GM21367 (cell line): ENCODE results near the gene MYBPC1.

Experiments used
- ATAC-seq: cut with Tn5 transposase; IDR thresholded peaks from one replicate; pipeline ENCODE4 v1.9.1; 2021; ENCODE audit not compliant: unreplicated experiment

The MYBPC1 gene

DNA sequence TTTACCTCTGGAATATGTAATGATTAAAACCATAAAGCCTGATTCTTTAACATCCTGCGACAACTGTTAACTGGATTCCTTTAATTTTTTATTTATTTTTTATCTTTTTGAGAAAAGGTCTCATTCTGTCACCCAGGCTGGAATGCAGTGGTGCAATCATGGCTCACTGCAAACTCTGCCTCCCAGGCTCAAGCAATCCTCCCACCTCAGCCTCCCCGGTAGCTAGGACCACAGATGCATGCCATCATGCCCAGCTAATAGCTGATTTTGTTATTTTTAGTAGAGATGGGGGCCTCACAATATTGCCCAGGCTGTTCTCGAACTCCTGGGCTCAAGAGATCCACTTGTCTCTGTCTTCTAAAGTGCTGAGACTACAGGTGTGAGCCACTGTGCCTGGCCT, 3.7 kb downstream of the MYBPC1 start:
- ATAC-seq: no peak

GRCh38 chr12:101599311-101599710, 4.5 kb downstream of the MYBPC1 start:
- ATAC-seq: no peak

DNA sequence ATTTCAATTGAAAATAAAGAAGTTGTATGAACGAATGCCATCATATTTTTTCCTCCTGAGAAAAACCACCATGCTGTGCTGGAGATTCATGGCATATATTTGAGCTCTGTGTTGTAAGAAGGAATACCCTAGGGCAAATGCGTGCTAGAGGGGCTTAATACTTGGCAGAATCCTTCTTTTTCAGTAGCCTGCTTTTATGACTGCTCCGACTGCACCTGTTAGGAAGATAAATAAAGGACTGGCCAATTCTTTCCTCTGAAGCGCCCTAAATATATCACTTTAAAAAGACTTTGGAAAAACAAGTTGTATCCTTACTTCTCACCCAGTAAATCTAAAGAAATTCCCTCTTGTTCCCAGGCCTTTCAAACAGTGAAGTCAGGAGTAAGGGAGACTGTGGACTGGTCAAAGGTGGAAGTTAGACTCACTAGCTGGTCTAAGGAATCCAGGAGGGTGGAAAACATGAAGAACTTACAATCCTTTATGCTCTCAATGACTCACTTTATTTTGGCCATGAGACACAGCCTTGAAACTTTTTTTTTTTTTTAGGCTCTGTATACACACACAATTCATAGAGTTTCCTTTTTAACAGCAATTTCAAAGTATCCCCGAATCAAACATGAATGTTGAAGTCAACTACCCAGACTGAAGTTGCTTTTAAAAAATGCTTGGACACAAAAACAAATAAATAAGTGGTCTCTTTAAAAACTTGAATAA, 5.2 kb downstream of the MYBPC1 start:
- no peak for ATAC-seq

DNA sequence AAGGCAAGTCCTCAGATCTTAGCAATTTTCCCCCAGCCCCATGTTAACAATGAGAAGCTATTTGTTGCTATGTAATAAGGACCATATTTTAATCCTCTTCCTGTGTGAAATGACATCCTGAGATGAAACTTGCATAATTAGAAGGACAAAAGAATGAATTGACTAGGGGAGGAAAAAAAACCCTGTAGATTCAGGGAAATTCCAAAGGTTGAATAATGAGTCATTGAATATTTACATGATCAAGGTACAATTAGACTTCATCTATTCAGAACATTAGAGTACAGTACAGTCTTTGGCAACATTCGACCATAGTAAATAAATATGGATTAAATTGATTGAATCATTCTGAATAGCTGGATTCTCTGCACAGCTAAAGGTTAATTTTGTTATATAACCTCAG, 9.4 kb downstream of the MYBPC1 start:
- ATAC-seq: no peak

DNA sequence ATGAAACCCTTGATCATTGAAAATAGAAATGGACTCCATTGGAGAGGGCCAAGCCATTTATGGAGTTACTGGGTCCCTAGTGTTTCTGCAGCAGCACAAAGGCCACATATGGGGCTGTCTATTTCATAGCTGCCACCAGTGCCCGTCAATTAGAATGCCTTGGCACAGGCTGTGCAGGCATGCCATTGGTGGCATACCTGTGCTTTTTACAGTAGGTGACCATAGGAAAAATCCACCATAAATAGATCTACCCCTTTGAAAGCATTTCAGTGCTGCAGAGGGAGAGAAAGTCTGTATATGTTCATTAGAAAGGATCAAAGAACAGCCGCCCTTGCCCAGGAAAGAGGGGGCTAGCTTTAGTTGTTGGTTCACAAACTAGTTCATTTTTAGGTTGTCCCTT, 13.1 kb downstream of the MYBPC1 start:
- ATAC-seq: no peak

GRCh38 chr12:101608301-101609133, 13.7 kb downstream of the MYBPC1 start:
- no peak for ATAC-seq

DNA sequence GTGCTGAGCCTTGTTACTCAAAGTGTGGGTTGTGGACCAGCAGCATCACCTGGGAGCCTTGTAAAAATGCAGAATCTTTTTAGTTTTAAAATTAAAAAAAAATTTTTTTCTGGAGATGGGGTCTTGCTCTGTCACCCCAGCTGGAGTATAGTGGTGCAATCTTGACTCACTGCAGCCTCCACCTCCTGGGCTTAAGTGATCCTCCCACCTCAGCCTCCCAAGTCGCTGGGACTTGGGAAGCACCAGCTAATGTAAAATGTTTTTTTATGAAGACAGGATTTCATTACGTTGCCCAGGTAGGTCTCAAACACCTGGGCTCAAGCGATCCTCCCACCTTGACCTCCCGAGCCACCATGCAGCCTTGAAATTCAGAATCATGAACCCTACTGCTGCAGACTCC, 14.4 kb downstream of the MYBPC1 start:
- ATAC-seq: no peak

- no peak for ATAC-seq
Observed at GRCh38 chr12:101612160-101612916, 17.6 kb downstream of the MYBPC1 start.

DNA sequence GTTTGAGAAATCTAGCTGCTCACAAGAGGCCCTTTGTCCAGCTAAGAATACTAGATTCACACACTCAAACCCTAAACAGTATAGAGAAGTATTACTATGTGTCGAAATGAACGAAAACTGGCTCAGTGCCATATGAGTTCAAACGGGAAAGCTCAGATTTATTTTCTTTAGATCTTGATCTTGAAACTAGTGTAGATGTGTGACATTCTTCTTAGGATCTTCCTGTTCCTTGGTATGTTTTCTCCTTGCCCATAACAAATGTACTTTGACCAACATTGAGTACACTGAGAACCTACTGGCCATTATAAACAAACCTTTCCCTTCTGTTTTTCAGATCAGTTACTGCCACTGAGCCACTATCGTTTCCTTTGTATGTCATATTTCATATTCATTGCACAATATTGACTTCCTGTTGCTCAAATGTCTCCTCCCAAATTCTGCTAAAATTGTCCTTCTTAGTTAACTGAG, 21.3 kb downstream of the MYBPC1 start:
- no peak for ATAC-seq

GRCh38 chr12:101619026-101619786, 24.4 kb downstream of the MYBPC1 start:
- ATAC-seq: no peak

GRCh38 chr12:101619858-101620761, 25.3 kb downstream of the MYBPC1 start:
- ATAC-seq: no peak

GRCh38 chr12:101620762-101621133, 26.0 kb downstream of the MYBPC1 start:
- ATAC-seq: no peak

- no peak for ATAC-seq
Observed at GRCh38 chr12:101628676-101629075, 33.9 kb downstream of the MYBPC1 start.

GRCh38 chr12:101634724-101635123, 40.0 kb downstream of the MYBPC1 start:
- ATAC-seq: peak; percentile 96

DNA sequence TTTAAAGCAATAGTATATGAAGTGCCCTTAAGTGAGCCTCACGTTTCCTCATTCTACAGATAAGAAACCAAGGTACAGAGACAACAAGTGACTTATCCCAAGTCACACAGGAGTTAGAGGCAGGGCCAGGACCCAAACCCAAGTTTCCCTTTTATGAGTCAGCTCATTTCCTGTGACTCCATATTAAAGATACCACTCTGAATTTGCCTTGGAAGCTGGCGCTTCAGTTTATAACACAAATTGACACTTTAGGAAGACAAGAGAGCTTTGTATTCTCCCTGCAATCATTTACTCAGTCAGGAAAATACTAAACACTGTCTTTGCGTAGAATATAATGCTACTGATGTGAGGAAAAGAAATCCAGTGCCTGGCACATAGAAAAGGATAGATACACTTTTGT, 43.2 kb downstream of the MYBPC1 start:
- ATAC-seq: no peak

DNA sequence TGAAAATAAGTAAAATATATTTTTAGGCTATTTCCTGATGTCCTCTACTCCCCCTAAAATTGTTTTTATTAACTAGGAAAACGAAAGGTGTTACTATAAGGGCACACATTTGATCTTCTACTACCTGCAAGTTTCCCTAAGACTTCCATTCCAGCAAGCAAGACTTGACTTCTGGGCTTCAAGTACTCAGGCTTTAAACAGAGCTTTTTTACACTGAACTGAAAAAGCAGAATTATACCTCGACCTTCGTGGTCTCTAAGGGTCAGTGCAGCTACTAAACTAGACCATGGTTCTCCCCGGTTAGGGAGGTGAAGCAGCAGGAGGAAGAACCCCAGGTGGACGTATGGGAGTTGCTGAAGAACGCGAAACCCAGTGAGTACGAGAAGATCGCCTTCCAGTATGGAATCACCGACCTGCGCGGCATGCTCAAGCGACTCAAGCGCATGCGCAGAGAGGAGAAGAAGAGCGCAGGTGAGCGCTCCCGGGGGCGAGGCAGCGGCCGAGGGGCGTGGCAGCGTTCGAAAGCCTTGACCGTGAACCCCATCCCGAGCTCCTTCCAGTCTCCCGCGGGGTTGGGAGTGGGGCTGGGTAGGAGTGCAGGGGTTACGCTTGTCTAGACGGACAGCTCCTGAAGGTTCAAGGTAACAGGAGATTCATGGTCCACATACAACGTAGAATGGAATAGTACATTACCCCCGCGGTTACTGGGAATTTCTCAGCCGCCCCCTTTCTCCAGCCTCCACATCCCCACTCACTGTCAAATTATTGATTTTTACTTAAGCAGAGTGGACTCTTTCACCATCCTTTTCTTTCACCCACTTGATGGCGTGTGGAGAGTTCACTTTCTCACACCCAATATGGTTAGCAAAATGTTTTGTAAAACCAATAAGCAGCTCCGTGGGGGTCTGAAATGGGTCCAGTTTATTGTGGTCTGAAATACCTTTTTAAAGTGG, 47.6 kb downstream of the MYBPC1 start:
- ATAC-seq: no peak

DNA sequence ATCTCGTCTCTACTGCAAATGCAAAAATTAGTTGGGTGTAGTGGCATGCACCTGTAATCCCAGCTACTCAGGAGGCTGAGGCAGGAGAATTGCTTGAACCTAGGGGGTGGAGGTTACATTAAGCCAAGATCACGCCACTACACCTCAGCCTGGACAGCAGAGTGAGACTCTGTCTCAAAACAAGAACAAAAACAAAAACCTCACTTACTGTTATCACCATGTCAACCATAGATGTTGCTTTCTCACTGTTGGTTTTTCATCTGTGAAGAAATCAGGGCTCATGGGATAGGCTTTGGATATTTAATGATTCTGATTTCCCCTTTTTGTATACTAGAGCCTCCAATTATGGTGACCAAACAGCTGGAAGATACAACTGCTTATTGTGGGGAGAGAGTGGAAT, 52.9 kb downstream of the MYBPC1 start:
- no peak for ATAC-seq

GRCh38 chr12:101648195-101648594, 53.4 kb downstream of the MYBPC1 start:
- peak; percentile 62 for ATAC-seq
